HG02943 (cell line): ENCODE measurements around the gene MOCS3.

Source experiments
- ATAC-seq: cut with Tn5 transposase; IDR thresholded peaks from one replicate; pipeline ENCODE4 v1.9.1; 2021; ENCODE audit warnings: mild to moderate bottlenecking, low read depth, moderate library complexity; ENCODE audit not compliant: unreplicated experiment

Gene MOCS3

GRCh38 chr20:51008718-51009117 lies 50.1 kb downstream of the MOCS3 start:
- ATAC-seq = no peak

DNA sequence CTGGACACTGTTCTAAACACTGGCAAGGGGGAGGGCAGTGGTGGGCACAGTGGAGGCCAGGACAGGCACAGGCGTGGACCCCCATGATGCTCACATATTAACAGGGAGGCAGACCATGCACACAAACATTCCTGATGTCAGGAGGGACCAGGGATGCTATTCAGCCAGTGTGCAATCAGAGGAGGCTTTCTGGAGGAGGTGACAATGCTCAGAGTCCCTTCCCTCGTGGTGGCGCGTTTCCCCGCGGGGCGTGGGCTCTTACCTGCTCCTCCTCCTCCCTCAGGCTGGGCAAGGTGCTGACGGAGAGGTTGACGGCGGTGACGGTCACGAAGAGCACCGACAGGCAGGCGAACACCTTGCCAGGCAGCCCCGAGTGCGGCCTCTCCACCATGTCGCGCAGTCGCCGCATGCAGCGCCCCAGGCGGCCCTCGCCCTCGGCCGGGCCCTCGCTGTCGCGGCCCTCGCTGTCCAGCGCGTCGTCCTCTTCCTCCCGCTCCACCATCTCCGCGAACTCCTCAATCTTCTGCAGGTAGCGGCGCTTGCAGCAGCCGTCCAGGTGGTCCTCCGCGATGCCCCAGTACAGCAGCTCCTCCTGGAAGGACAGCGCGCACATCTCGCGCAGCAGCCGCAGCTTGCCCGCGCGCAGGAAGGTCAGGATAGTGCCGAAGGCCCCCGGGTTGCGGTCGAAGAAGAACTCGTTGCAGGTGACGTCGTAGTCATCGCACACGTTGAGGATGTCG lies 50.9 kb downstream of the MOCS3 start:
- no peak for ATAC-seq

- ATAC-seq = no peak
Measured at GRCh38 chr20:51010043-51010365, 51.4 kb downstream of the MOCS3 start.

GRCh38 chr20:51010932-51011331 lies 52.3 kb downstream of the MOCS3 start:
- ATAC-seq = no peak

DNA sequence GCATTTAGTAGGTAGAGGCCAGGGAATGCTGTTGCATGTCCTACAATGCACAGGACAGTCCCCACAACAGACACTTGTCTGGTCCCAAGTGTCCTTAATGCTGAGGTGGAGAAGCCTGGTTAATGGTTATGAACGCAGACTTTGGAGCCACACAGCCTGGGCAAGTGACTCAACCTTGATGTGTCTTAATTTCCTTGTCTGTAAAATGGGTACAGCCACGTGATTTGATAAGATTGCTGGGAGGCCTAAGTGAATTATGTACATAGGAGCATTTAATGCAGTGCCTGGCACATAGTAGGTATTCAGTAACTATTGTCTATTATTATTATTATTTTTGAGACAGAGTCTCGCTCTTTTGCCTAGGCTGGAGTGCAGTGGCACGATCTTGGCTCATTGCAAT lies 52.9 kb downstream of the MOCS3 start:
- no peak for ATAC-seq

DNA sequence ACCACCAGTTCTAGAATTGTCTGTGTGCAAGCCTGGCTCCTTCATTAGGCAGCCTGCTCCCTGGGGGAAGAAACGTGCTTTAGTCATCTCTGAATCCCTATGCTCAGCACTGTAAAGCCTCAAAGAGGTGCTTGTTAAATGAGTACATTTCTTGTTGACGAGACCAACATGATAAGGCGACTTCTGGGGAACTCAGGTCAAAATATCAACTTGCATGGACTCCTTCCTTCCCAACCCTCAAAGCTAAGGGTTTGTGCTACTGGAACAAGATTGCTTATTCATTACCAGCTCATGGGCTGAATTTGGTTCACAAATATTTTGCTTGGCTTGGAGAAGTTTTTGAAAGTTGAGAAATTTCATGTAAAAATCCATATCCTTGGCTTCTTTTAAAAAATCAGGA lies 53.7 kb downstream of the MOCS3 start:
- ATAC-seq = no peak
